Loucy (cell line): Measurements from ENCODE around the gene AIRE.

Source experiments
- H2AFZ ChIP-seq: fragments of 200-600 bp; sonication (generic); 2 replicates; pipeline ENCODE4 v1.6.0; 2016; ENCODE audit warnings: antibody characterized with exemption, mild to moderate bottlenecking, low read length, moderate library complexity
- H3F3A ChIP-seq: fragments of 200-600 bp; 2 replicates; pipeline ENCODE4 v1.6.0; 2016; ENCODE audit warnings: antibody characterized with exemption, low read depth, mild to moderate bottlenecking
- H3K27me3 ChIP-seq: fragments of 200-600 bp; sonication (generic); 2 replicates; pipeline ENCODE4 v1.6.1; 2014; ENCODE audit warnings: low read length, mild to moderate bottlenecking; ENCODE audit not compliant: insufficient read depth, poor library complexity, severe bottlenecking
- H3K36me3 ChIP-seq: fragments of 200-600 bp; sonication (generic); 2 replicates; pipeline ENCODE4 v1.6.1; 2016; ENCODE audit warnings: low read length; ENCODE audit not compliant: insufficient read depth
- H3K4me1 ChIP-seq: fragments of 200-600 bp; sonication (generic); 2 replicates; pipeline ENCODE4 v1.5.1; 2014; ENCODE audit warnings: low read length, mild to moderate bottlenecking; ENCODE audit not compliant: insufficient read depth, poor library complexity, severe bottlenecking
- H3K4me2 ChIP-seq: fragments of 200-600 bp; sonication (generic); 2 replicates; pipeline ENCODE4 v1.6.0; 2014; ENCODE audit warnings: antibody characterized with exemption, low read length, low read depth, mild to moderate bottlenecking; ENCODE audit not compliant: poor library complexity, severe bottlenecking
- H3K4me3 ChIP-seq: fragments of 200-600 bp; sonication (generic); 2 replicates; pipeline ENCODE4 v1.5.1; 2014; ENCODE audit warnings: low read length, mild to moderate bottlenecking, mixed read lengths; ENCODE audit not compliant: poor library complexity, severe bottlenecking
- H3K79me2 ChIP-seq: fragments of 200-600 bp; sonication (generic); 2 replicates; pipeline ENCODE4 v1.6.1; 2014; ENCODE audit warnings: low read length; ENCODE audit not compliant: insufficient read depth
- H3K9ac ChIP-seq: fragments of 200-600 bp; sonication (generic); 2 replicates; pipeline ENCODE4 v1.6.0; 2014; ENCODE audit warnings: mild to moderate bottlenecking, low read depth, low read length, moderate library complexity; ENCODE audit not compliant: poor library complexity, severe bottlenecking
- H3K9me2 ChIP-seq: fragments of 200-600 bp; sonication (generic); replicated peaks from 2 replicates; pipeline ENCODE4 v1.6.1; 2016; ENCODE audit warnings: low read depth, low read length, mixed read lengths
- H3K9me3 ChIP-seq: fragments of 200-600 bp; sonication (generic); 2 replicates; pipeline ENCODE4 v1.6.1; 2014; ENCODE audit warnings: mild to moderate bottlenecking, antibody characterized with exemption, low read length, low read depth; ENCODE audit not compliant: insufficient read depth
- H4K20me1 ChIP-seq: fragments of 200-600 bp; sonication (generic); 2 replicates; pipeline ENCODE4 v1.6.0; 2014; ENCODE audit warnings: antibody characterized with exemption, low read length, mild to moderate bottlenecking; ENCODE audit not compliant: insufficient read depth, poor library complexity, severe bottlenecking
- EZH2phosphoT487 ChIP-seq: fragments of 200-600 bp; IDR thresholded peaks from 2 replicates; pipeline ENCODE4 v1.6.1; 2018; ENCODE audit warnings: antibody characterized with exemption, mild to moderate bottlenecking, moderate library complexity, borderline replicate concordance
- TF ChIP-seq, protein P1 (sequence below): fragments of 200-600 bp; sonication (generic); conservative IDR thresholded peaks from 2 replicates; pipeline ENCODE4 v1.5.1; 2014; ENCODE audit warnings: mild to moderate bottlenecking, antibody characterized with exemption, low read length

AIRE gene

DNA sequence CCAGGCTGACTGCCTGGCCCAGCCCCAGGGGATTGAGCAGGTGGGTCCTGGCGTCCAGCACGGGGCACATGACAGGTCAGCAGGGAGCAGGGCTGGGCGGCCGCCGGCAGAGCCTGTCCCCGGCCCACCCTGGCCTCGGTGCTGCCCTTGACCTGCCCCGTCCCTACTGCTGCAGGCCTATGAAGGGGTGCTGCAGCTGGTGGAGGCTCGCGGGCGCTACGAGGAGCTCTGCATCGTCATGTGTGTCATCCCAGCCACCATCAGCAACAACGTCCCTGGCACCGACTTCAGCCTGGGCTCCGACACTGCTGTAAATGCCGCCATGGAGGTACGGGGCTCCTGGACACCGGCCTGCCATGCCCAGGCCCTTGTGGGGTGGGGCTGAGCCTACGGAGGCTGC is 37.9 kb downstream of the AIRE start:
- H2AFZ ChIP-seq = no peak overlapping the region
- H3K9me3 ChIP-seq = no peaks in the 10 kb centered on the region
- H3K4me1 ChIP-seq = no peaks in the 10 kb centered on the region
- H3K36me3 ChIP-seq = peaks cover 33% of the 10 kb centered on the region; the same call in 1 of the 2 replicates
- TF ChIP-seq, protein P1, sequence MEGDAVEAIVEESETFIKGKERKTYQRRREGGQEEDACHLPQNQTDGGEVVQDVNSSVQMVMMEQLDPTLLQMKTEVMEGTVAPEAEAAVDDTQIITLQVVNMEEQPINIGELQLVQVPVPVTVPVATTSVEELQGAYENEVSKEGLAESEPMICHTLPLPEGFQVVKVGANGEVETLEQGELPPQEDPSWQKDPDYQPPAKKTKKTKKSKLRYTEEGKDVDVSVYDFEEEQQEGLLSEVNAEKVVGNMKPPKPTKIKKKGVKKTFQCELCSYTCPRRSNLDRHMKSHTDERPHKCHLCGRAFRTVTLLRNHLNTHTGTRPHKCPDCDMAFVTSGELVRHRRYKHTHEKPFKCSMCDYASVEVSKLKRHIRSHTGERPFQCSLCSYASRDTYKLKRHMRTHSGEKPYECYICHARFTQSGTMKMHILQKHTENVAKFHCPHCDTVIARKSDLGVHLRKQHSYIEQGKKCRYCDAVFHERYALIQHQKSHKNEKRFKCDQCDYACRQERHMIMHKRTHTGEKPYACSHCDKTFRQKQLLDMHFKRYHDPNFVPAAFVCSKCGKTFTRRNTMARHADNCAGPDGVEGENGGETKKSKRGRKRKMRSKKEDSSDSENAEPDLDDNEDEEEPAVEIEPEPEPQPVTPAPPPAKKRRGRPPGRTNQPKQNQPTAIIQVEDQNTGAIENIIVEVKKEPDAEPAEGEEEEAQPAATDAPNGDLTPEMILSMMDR = no peak
- no peak for TF ChIP-seq EZH2phosphoT487
- no peak overlapping the region for H3K4me3 ChIP-seq
- no peak overlapping the region for H3K4me2 ChIP-seq
- H4K20me1 ChIP-seq = no peaks in the 10 kb centered on the region
- no peaks in the 10 kb centered on the region for H3K27me3 ChIP-seq
- H3F3A ChIP-seq = no peaks in the 10 kb centered on the region
- H3K9me2 ChIP-seq = no peaks in the 10 kb centered on the region
- H3K9ac ChIP-seq = no peak overlapping the region
- no peaks in the 10 kb centered on the region for H3K79me2 ChIP-seq

DNA sequence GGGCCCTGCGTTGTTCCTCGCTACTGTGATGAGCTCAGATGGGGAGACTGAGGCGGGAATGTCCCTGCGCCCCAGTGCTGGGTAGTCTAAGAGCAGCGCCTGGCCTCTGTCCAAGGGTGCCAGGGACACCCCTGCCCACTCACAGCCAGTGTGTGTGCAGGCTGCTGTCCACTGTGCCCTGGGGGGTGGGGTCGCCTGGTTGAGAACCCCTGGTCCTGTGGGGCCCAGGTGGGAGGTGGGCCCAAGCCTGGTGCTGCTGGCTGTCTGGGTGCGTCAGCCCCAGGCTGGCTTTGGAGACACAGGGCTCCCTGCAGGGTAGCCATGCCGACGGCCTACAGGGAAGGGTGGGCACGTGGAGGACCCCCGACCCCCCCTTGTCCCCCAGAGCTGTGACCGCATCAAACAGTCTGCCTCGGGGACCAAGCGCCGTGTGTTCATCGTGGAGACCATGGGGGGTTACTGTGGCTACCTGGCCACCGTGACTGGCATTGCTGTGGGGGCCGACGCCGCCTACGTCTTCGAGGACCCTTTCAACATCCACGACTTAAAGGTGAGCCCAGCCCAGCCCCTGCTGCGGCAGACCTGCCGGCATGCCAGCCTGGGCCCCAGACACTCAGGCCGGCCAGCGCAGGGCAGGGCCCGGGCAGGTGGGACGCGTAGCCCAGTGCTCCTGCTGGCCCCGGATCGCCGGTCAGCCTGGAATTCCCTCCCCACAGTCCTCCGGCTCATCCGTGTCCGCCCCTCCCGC is 38.6 kb downstream of the AIRE start:
- Histone ChIP-seq H3K79me2 (no peaks in the 10 kb centered on the region), H4K20me1 (no peaks in the 10 kb centered on the region), H3K9ac (no peak overlapping the region), H2AFZ (no peak overlapping the region), H3K4me3 (no peak overlapping the region), H3K4me2 (no peak overlapping the region), H3K27me3 (no peaks in the 10 kb centered on the region), H3K36me3 (peaks cover 33% of the 10 kb centered on the region; the same call in 1 of the 2 replicates), H3K9me3 (no peaks in the 10 kb centered on the region), H3K9me2 (no peaks in the 10 kb centered on the region), H3K4me1 (no peaks in the 10 kb centered on the region), H3F3A (no peaks in the 10 kb centered on the region)
- TF ChIP-seq EZH2phosphoT487 = no peak
- TF ChIP-seq, protein P1 = no peak

DNA sequence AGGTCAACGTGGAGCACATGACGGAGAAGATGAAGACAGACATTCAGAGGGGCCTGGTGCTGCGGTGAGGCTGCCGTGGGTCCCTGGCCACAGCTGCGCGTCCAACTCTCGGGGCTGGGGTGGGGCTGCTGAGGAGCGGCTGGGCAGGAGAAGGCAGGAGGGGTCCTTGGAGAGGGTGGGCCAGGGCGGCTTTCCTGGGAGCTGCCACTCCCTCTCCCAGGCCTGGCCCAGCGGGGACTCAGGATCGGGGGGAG is 39.1 kb downstream of the AIRE start:
- H3K9ac ChIP-seq = no peak overlapping the region
- no peaks in the 10 kb centered on the region for H3K27me3 ChIP-seq
- H2AFZ ChIP-seq = no peak overlapping the region
- H4K20me1 ChIP-seq = no peaks in the 10 kb centered on the region
- no peaks in the 10 kb centered on the region for H3K79me2 ChIP-seq
- TF ChIP-seq, protein P1 = no peak
- TF ChIP-seq EZH2phosphoT487 = no peak
- no peaks in the 10 kb centered on the region for H3K9me2 ChIP-seq
- H3K4me1 ChIP-seq = no peaks in the 10 kb centered on the region
- H3F3A ChIP-seq = no peaks in the 10 kb centered on the region
- no peak overlapping the region for H3K4me2 ChIP-seq
- H3K36me3 ChIP-seq = peaks cover 33% of the 10 kb centered on the region; the same call in 1 of the 2 replicates
- no peaks in the 10 kb centered on the region for H3K9me3 ChIP-seq
- no peak overlapping the region for H3K4me3 ChIP-seq
